ENCODE data around the gene SLC35E1.
A peak's percentile ranks its signal among the peaks of the same experiment; 100 is the strongest.

Gene SLC35E1

DNA sequence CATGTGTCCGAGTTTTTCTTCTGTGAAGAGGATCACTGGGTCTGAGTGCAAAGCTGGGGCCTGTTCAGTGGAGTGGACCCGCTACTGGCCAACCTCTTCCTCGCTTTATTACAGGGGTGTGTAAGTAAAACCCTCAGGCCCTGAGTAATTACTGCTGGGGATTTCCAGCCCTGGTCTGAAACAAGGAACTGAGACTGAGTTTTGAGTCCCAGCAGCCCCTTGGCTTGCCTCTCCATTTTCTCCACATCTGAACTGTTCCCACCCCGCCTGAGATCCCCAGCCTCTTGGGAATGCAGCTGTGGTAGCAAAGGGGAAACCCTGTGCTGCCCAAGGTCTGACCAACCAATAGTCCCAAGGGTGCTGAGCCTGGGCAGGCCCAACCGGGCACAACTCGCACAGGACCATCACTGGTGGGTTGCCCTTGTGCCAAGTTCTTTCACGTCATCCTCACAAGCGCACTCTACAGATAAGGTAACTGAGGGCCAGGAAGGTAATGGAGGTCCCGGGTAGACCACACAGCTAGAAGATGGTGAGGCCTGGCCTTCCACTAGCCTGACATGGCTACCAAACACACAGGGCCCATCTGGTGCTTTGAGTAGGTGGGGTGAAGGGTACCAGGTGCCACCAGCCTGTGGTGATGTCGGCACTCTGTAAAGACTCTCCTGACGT lies 13.7 kb upstream of the SLC35E1 start:
- no peak overlapping the region for H3K4me3 ChIP-seq (ENCODE audit: low read length)
- TF ChIP-seq, protein P1, sequence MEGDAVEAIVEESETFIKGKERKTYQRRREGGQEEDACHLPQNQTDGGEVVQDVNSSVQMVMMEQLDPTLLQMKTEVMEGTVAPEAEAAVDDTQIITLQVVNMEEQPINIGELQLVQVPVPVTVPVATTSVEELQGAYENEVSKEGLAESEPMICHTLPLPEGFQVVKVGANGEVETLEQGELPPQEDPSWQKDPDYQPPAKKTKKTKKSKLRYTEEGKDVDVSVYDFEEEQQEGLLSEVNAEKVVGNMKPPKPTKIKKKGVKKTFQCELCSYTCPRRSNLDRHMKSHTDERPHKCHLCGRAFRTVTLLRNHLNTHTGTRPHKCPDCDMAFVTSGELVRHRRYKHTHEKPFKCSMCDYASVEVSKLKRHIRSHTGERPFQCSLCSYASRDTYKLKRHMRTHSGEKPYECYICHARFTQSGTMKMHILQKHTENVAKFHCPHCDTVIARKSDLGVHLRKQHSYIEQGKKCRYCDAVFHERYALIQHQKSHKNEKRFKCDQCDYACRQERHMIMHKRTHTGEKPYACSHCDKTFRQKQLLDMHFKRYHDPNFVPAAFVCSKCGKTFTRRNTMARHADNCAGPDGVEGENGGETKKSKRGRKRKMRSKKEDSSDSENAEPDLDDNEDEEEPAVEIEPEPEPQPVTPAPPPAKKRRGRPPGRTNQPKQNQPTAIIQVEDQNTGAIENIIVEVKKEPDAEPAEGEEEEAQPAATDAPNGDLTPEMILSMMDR (conservative IDR thresholded peaks at IDR 0.05; ENCODE audit: low read length): no peak
- DNase-seq (ENCODE audit: low read depth): no peak

DNA sequence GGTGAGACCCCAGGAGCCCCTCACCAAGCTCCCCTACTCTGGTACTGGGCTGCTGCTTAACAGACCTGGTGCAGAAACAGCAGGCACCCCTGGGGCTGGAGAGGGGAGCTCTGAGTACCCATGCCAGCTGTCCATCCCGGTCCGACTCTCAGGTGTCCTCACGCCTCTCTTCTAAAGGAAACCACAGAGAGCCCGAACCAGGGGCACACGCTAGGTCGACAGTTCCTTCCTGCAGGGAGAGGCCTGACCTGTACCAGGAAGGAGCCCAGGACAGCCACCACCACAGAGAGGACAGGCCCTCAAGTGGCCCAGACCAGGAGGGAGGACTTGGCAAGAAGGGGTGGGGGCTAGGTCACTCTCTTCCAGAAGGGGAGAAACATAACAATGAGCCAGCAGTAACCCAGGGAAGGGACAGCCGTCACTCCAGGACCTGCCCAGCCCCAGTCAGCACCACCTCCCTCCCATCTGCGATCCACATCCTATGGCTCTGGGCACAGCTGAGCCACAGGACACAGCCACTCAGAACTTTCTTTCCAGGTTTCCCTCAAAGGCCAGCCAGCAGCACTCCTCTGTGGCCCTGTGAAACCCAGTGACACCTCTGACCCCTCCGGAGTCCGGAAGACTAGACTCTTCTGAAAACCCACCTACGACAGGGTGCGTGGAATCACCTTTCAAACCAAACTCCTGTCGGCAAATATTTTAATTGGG lies 13.0 kb upstream of the SLC35E1 start:
- no peak overlapping the region for H3K4me3 ChIP-seq (ENCODE audit: low read length)
- DNase-seq (ENCODE audit: low read depth): no peak
- TF ChIP-seq, protein P1 (conservative IDR thresholded peaks at IDR 0.05; ENCODE audit: low read length): no peak

DNA sequence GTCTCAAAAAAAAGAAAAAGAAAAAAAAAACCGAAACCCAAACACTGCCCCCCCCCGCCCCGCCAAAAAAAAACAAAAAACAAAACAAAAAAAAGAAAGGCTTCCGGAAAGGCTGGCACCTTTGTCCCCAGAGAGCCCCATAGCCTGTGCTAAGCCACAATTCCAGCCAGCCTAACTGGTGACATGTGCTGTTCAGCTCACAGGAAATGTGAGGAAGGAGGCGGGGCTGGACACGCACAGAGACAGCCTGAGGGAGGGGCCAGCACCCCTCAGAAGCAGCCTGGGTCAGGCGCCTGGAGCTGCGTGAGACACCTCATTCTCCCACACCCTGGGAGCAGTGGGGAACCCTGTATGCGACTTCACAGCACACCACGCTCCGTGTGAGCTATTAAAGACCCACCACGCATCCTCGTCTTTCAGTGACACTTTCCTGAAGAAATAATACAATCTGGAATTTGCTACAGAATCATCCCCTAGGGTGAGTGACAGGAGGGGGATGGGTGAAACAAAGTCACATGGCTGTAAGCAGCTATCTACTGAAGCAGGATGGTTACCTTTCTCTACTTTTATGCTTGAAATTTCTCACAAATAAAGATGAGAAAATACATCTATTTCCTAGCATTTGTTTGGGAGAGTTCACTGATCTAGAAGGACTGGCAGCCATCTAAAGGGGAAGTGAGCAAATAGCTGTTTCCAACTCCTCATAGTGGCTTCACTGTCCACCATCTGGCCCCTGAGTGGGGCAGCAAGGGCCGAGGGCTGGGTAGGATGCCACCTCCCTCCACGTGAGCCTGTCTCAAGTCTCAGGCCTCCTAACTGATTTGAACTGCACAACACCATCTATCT lies 12.3 kb upstream of the SLC35E1 start:
- peak overlapping the region; percentile 17; the same call in 1 of the 2 replicates for H3K4me3 ChIP-seq (ENCODE audit: low read length)
- TF ChIP-seq, protein P1 (conservative IDR thresholded peaks at IDR 0.05; ENCODE audit: low read length): no peak
- DNase-seq (ENCODE audit: low read depth): peak; percentile 71

DNA sequence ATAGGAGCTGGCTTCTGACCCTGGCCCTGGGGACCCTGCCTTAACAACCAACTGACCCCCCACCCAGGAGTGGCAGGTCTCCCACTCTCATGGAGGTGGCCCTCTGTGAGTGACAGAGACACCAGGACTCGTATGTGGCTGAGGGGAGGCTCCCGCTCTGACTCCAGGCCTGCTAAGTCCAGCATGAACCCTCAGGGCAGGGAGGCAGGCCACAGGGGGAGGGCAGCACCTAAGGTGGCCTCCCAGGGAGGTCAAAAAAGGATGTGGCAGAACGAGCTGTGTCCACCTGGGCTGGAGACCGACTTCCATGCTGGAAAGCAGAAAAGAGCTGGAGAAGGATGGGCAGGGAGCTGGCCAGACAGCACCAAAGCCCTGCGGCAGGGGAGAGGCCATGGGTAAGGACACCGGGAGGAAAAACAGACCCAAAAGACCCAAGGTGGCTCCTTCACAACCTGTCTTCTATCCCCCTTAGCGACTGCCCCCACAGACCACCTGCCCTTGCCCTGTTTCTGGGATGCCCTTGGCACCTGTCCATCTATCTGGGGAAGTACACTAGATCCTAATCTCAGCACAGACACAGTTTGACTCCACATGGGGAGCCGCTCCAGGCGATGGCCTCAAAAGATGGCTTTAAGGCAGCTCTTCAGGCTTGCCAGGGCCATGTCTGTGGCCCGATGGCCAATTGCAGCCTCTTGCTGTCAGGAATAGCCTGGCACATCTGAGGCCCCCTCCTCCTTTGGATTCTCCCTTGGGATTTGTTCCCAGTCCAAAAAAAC lies 10.5 kb upstream of the SLC35E1 start:
- DNase-seq (ENCODE audit: low read depth): no peak

DNA sequence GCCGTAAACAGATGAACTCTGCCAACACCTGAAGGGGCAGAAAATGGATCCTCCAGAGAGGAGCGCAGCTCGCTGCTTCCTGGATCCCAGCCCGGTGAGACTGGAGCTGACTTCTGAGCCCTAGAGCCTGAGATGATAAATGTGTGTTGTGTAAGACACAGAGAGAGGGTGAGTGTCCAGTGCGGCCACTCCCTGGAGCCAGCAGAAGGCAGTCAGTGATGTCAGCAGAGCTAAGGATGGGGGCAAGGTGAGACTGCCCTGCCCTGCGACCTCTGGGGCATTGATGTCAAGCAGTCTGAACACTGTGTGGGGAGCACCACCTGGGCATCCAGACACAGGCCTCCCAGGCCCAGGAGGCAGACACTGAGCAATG lies 9.7 kb upstream of the SLC35E1 start:
- DNase-seq (ENCODE audit: low read depth): no peak
- TF ChIP-seq, protein P1 (conservative IDR thresholded peaks at IDR 0.05; ENCODE audit: low read length): no peak
- H3K4me3 ChIP-seq (ENCODE audit: low read length): no peak overlapping the region

More for the DNA sequence above, 10.5 kb upstream of the SLC35E1 start:
- H3K4me3 ChIP-seq (ENCODE audit: low read length): no peak overlapping the region
- TF ChIP-seq, protein P1 (conservative IDR thresholded peaks at IDR 0.05; ENCODE audit: low read length): no peak

DNA sequence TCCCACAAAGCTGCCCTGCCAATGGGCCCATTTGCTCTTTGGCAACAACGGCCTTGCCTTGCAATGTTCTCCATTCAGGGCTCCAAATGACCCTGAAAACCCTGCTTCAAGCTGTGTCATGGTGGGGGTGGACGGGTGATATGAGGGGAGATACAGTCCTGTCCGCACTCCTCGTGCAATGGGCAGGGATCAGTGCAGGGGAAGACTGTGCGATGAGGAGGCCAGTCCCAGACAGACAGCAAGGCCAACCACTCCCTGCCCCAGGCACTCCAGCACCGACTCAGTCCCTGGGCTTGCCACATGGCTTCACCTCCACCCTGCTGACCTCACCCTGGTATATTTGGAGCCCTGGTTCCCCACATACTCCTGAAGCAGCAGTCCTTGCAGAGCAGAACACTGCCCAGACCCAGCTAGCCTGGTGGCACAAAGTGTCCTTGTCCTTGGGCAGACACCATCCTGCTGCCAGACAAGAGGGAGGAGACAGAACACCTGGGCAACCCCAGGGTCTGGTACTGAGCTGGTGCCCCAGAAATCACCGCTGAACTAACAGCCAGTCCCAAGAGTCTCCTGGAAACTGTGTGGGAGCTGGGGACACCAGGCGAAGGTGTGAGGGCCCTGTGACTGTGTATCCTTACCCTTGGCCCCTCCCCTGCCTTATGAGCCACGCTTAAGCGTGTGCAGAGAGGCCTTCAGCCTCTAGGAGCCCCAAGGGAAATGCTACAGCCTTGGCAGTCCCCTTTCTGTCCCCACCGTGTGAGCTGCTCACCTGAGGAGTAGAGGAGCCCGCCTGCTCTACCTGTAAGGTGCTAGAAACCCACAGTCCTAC lies 9.1 kb upstream of the SLC35E1 start:
- DNase-seq (ENCODE audit: low read depth): no peak
- TF ChIP-seq, protein P1 (conservative IDR thresholded peaks at IDR 0.05; ENCODE audit: low read length): no peak
- no peak overlapping the region for H3K4me3 ChIP-seq (ENCODE audit: low read length)

Data from AG10803 (cell line).